ENCODE measurements around the gene PHOX2B.
"Not testable (repeated sequence)": the region's sequence is repeated elsewhere in the genome, so short reads cannot be mapped to it uniquely, and the experiment has no call there.

The PHOX2B gene

GRCh38 chr4:41747230-41748055 is 1.1 kb downstream of the PHOX2B start:
- DNase-seq, result no peak

GRCh38 chr4:41746440-41747229 is 1.9 kb downstream of the PHOX2B start:
- DNase-seq, result no peak

- DNase-seq, result no peak
Measured at GRCh38 chr4:41746025-41746439, 2.5 kb downstream of the PHOX2B start.

- no peak for DNase-seq
Measured at GRCh38 chr4:41745292-41746024, 3.1 kb downstream of the PHOX2B start.

- no peak for DNase-seq
Measured at GRCh38 chr4:41744572-41745291, 3.8 kb downstream of the PHOX2B start.

GRCh38 chr4:41741354-41741753 is 7.2 kb downstream of the PHOX2B start:
- no peak for DNase-seq

- DNase-seq, result not testable (repeated sequence)
Measured at GRCh38 chr4:41737491-41737890, 11.0 kb downstream of the PHOX2B start.

GRCh38 chr4:41734371-41734770 is 14.2 kb downstream of the PHOX2B start:
- no peak for DNase-seq

- DNase-seq, result no peak
Measured at GRCh38 chr4:41731569-41732126, 16.9 kb downstream of the PHOX2B start.

GRCh38 chr4:41728573-41728913 is 20.0 kb downstream of the PHOX2B start:
- DNase-seq, result no peak

GRCh38 chr4:41727861-41728572 is 20.5 kb downstream of the PHOX2B start:
- DNase-seq, result no peak

GRCh38 chr4:41725254-41725653 is 23.3 kb downstream of the PHOX2B start:
- DNase-seq, result no peak

- DNase-seq, result no peak
Measured at GRCh38 chr4:41723286-41723685, 25.2 kb downstream of the PHOX2B start.

- no peak for DNase-seq
Measured at GRCh38 chr4:41722181-41722580, 26.3 kb downstream of the PHOX2B start.

- no peak for DNase-seq
Measured at GRCh38 chr4:41719417-41719816, 29.1 kb downstream of the PHOX2B start.

GRCh38 chr4:41718907-41719306 is 29.6 kb downstream of the PHOX2B start:
- no peak for DNase-seq

GRCh38 chr4:41715155-41715554 is 33.4 kb downstream of the PHOX2B start:
- DNase-seq, result no peak

- DNase-seq, result no peak
Measured at GRCh38 chr4:41714364-41715000, 34.0 kb downstream of the PHOX2B start.

GRCh38 chr4:41713768-41714167 is 34.8 kb downstream of the PHOX2B start:
- no peak for DNase-seq

- DNase-seq, result no peak
Measured at GRCh38 chr4:41712425-41712824, 36.1 kb downstream of the PHOX2B start.

- DNase-seq, result not testable (repeated sequence)
Measured at GRCh38 chr4:41711654-41712053, 36.9 kb downstream of the PHOX2B start.
